Cerebellar nuclear complex (tissue), 1 donor: ENCODE results near the gene STARD5.
"Not testable (repeated sequence)": the region's sequence is repeated elsewhere in the genome, so short reads cannot be mapped to it uniquely, and the experiment has no call there.

Experiments used
- DNase-seq, 2 experiments: peaks; one replicate each; lab custom pipeline; 2025; lab: John Stamatoyannopoulos, UW

The STARD5 gene

GRCh38 chr15:81337241-81337640 lies 13.3 kb upstream of the STARD5 start:
- no peak for DNase-seq

GRCh38 chr15:81336568-81336967 lies 12.6 kb upstream of the STARD5 start:
- no peak for DNase-seq

- no peak for DNase-seq
Measured at GRCh38 chr15:81335631-81336030, 11.7 kb upstream of the STARD5 start.

- DNase-seq: no peak
Measured at GRCh38 chr15:81334768-81335435, 11.0 kb upstream of the STARD5 start.

GRCh38 chr15:81333363-81333762 lies 9.4 kb upstream of the STARD5 start:
- DNase-seq: no peak

GRCh38 chr15:81332326-81332725 lies 8.4 kb upstream of the STARD5 start:
- no peak for DNase-seq

- no peak for DNase-seq
Measured at GRCh38 chr15:81331600-81331999, 7.7 kb upstream of the STARD5 start.

GRCh38 chr15:81331141-81331540 lies 7.2 kb upstream of the STARD5 start:
- DNase-seq: not testable (repeated sequence)

- DNase-seq: no peak
Measured at GRCh38 chr15:81330366-81331090, 6.6 kb upstream of the STARD5 start.

- DNase-seq: no peak
Measured at GRCh38 chr15:81329446-81329845, 5.5 kb upstream of the STARD5 start.

- DNase-seq: no peak
Measured at GRCh38 chr15:81327516-81327915, 3.6 kb upstream of the STARD5 start.

GRCh38 chr15:81326466-81327212 lies 2.7 kb upstream of the STARD5 start:
- no peak for DNase-seq

- DNase-seq: no peak
Measured at GRCh38 chr15:81323559-81323943, 390 bp downstream of the STARD5 start.

- DNase-seq: no peak
Measured at GRCh38 chr15:81322676-81323253, 1.2 kb downstream of the STARD5 start.

- DNase-seq: no peak
Measured at GRCh38 chr15:81321667-81322066, 2.3 kb downstream of the STARD5 start.

GRCh38 chr15:81317642-81318017 lies 6.3 kb downstream of the STARD5 start:
- DNase-seq: no peak

- no peak for DNase-seq
Measured at GRCh38 chr15:81316267-81316666, 7.7 kb downstream of the STARD5 start.

GRCh38 chr15:81315452-81316175 lies 8.3 kb downstream of the STARD5 start:
- DNase-seq: no peak

GRCh38 chr15:81314378-81314777 lies 9.6 kb downstream of the STARD5 start:
- no peak for DNase-seq

GRCh38 chr15:81313686-81314085 lies 10.3 kb downstream of the STARD5 start:
- DNase-seq: no peak

GRCh38 chr15:81312790-81313543 lies 11.0 kb downstream of the STARD5 start:
- no peak for DNase-seq
